GM19467 (cell line): ENCODE measurements around the gene COQ8A.

Source experiments
- ATAC-seq: cut with Tn5 transposase; IDR thresholded peaks from one replicate; pipeline ENCODE4 v1.9.1; 2021; ENCODE audit warnings: mild to moderate bottlenecking, moderate library complexity; ENCODE audit not compliant: unreplicated experiment

The COQ8A gene

DNA sequence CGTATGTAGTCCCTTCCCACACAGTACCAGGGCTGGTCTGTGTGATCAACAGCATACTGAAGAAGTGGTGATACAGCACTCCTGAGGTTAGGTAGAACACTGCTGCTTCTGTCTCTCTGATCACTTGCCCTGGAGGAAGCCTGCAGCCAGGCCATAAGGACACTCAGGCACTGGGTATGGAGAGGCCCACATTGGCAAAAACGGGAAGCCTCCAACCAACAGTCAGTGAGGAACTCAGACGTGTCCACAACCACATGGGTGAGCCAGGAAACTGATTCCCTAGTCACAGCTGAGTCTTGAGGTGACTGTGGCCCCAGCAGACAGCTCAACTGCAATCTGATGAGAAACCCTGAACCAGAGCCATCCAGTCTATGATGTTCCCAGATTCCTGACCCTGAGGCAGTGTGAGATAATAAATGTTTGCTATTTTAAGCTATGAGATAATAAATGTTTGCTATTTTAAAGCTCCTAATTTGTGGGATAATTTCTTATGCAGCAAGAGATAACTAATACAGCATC, 62.5 kb downstream of the COQ8A start:
- ATAC-seq = no peak

DNA sequence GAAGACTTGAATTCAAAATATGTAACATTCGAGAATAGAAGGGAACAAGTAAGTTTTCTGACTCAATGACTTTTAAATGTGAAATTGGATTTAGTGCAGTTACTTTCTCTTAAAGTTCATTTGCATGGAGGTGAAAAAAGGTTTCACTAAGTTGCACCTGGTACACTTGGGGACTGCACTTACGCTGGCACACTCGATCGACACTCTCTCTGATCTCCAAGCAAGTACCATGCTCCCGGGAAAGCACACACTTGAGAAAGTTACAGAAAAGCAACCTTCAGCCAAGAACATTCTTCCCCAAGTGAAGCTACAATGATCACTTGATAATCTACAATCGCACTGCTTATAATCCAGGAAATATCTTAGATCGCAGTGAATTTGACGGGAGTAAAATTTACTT, 63.1 kb downstream of the COQ8A start:
- ATAC-seq = no peak

DNA sequence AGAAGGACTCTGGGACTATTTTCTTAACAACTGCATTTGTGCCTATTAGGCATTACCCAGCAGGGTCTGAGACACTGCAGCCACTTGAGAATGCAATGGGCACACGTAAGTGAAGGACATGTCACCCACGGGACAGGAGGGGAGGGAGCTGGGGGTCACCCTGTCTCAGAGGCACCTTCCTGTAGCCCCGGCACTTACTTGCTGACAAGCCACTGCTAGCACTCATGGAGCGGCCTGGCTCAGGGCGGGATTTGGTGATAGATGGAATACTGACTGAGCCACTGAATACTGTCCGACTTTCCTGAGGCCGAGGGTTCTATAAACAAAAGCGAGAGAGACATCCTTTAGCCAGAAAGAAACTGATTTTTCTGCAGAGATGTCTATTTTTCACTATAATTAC, 64.7 kb downstream of the COQ8A start:
- ATAC-seq = no peak

DNA sequence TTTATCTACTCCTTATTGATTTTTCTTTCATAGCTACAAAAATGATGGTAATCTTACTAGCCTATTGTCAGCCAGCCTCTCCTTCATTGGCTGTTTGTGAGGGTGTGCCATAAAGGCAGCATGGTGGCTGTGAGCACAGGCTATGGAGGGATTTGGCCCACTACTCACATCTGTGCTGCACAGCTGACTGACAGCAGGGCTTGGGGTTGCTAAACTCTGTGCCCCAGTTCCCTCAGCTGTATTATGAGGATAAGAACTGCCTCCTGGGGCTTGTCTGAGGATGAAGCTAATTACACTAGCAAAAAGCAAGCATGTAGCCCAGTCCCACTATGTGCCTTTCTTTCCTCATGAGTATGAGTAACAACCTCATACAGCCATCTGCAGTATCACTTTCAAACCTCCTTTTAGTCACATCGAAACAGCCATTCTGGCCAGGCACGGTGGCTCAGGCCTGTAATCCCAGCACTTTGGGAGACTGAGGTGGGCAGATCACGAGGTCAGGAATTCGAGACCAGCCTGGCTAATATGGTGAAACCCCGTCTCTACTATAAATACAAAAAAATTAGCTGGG, 66.2 kb downstream of the COQ8A start:
- no peak for ATAC-seq

DNA sequence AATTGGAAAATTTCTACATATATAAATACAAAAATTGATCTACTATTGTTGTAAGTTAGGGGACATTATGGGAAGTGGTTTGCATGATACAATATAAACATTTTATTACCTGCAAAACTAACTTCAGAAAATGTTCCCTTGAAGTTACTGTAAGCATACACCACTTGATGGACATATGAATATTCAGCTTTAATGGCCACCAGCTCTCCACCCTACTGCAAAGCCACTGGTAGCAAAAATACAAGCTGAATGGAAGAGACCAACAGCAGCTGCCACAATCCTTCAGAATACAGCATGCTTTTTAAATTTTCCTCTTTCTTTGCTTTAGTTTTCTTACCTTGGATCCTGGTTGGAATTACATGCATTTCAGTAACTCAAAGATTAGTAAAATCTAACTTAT, 69.8 kb downstream of the COQ8A start:
- no peak for ATAC-seq

DNA sequence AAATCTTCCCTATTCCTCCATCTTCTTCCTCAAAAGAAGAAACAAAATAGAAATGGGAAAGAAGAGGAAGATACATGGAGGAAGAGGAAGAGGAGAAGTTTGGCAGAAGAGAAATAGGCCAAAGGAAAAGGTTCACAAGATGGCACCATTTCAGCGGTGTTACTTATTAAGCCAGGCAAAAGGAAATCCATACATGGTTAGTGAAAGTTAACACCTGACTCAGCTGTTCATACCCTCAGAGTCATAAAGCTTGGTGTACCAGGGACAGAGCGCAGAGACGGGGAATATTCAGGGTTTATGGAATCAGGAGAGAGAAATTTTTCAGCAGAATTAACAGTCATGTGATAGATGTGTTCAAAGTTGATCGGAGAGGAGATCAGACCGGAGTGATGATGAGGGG, 70.6 kb downstream of the COQ8A start:
- no peak for ATAC-seq

DNA sequence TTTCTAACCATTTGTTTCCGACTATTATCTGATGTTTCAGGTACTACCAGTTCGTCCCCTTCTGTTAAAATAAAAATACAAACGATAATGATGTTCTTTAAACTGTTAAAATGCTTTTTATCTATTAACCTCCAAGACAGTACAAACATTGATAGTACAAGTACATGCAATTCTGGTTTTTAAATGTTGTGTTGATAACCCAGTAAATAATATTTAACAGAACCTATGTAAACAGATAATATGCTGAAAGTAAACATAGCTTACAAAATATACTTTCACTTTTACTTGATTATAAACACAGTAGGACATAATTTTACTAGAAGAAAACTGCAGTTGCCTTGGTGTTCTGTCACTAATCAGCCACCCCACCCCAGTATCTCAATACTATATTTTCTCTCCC, 76.9 kb downstream of the COQ8A start:
- ATAC-seq = no peak

DNA sequence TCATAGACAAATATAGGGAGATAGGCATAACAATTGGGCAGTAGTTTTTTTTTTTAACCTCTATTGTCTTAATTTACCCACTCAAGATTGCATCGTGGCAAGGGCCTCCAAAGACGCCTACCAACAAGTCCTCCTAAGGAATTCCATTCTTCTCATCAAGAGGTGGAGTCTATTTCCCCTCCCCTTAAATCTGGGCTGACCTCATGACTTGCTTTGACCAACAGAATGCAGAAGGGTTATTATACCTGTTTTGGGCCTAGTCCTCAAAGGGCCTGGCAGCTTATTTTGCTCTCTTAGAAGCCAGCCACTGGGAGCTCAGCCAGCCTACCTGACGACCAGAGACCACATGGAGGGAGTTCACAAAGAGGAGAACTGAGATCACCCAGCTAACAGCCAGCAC, 92.3 kb downstream of the COQ8A start:
- ATAC-seq = no peak

DNA sequence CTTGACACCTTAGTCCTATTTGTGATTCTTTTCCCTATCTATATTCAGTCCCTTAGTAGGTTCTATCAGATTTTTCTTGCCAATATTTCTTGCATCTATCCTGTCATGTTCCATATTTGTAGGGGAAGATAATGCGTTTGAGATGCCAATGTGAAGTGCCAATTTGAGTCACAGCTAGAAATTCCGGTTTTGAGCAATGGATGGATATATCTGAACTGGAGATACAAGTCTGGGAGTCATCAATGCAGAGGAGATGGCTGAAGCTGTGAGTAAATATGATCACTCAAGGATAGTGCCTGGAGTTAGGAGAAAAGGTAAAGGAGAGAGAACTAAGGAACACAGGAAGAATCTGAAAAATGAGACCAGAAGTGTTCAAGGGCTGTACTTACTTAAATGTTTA, 93.8 kb downstream of the COQ8A start:
- ATAC-seq = no peak

DNA sequence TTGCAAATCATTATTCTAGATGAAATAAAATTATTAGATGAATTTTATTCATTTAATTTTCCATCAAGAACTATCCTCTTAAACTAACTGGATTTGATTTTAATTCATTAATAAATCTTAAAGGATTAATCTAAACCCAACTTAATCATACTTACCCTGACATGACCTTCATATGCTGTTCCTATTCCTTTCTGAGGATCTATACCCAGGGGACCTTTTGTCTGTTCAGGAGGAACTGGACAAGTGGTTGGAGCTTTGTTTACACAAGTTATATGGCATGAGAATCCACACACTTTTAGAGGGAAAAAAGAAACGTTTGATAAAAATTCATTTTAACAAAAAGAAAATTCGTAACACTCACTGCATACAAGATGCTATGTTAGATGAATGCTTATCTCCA, 95.2 kb downstream of the COQ8A start:
- no peak for ATAC-seq

DNA sequence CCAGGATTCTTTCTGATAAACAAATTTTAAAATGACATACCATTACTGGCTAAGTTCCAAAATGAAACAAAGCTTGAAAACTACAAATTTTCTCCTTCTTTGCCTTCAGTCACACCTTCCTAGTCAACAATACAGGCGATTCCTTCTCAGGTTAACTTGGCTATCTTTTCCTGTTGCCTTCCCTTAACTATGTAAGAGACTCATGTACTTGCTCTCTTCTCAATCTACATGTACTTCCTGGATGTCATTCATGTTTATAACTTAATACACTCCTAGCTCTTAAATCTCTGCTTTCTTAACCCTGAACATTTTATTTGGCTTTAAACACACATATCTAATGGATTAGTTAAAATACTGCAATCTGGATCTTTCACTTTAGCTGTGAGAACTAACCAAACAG, 97.0 kb downstream of the COQ8A start:
- no peak for ATAC-seq
